ENCODE measurements around the gene PPARD.

The PPARD gene

GRCh38 chr6:35354361-35355135 lies 12.2 kb downstream of the PPARD start:
- DNase-seq (ENCODE audit: low spot score): no peak

GRCh38 chr6:35356391-35356790 lies 14.0 kb downstream of the PPARD start:
- no peak for DNase-seq (ENCODE audit: low spot score)

- no peak for DNase-seq (ENCODE audit: low spot score)
These were observed 15.3 kb downstream of the PPARD start for GRCh38 chr6:35357677-35358076.

- DNase-seq (ENCODE audit: low spot score): no peak
These were observed 15.7 kb downstream of the PPARD start for GRCh38 chr6:35358086-35358485.

GRCh38 chr6:35359346-35359743 lies 17.0 kb downstream of the PPARD start:
- no peak for DNase-seq (ENCODE audit: low spot score)

GRCh38 chr6:35359744-35360348 lies 17.5 kb downstream of the PPARD start:
- DNase-seq (ENCODE audit: low spot score): no peak

GRCh38 chr6:35360349-35361138 lies 18.2 kb downstream of the PPARD start:
- DNase-seq (ENCODE audit: low spot score): no peak

- no peak for DNase-seq (ENCODE audit: low spot score)
These were observed 19.8 kb downstream of the PPARD start for GRCh38 chr6:35362200-35362599.

GRCh38 chr6:35363293-35363750 lies 21.0 kb downstream of the PPARD start:
- no peak for DNase-seq (ENCODE audit: low spot score)

- no peak for DNase-seq (ENCODE audit: low spot score)
These were observed 23.3 kb downstream of the PPARD start for GRCh38 chr6:35365594-35366203.

GRCh38 chr6:35366204-35366596 lies 23.8 kb downstream of the PPARD start:
- DNase-seq (ENCODE audit: low spot score): no peak

GRCh38 chr6:35367646-35368037 lies 25.3 kb downstream of the PPARD start:
- no peak for DNase-seq (ENCODE audit: low spot score)

GRCh38 chr6:35368038-35368887 lies 25.9 kb downstream of the PPARD start:
- no peak for DNase-seq (ENCODE audit: low spot score)

- no peak for DNase-seq (ENCODE audit: low spot score)
These were observed 27.9 kb downstream of the PPARD start for GRCh38 chr6:35370124-35370741.

GRCh38 chr6:35370785-35371493 lies 28.6 kb downstream of the PPARD start:
- DNase-seq (ENCODE audit: low spot score): no peak

GRCh38 chr6:35371494-35372262 lies 29.3 kb downstream of the PPARD start:
- DNase-seq (ENCODE audit: low spot score): no peak

- no peak for DNase-seq (ENCODE audit: low spot score)
These were observed 30.3 kb downstream of the PPARD start for GRCh38 chr6:35372633-35373032.

GRCh38 chr6:35376281-35376680 lies 33.9 kb downstream of the PPARD start:
- no peak for DNase-seq (ENCODE audit: low spot score)

- no peak for DNase-seq (ENCODE audit: low spot score)
These were observed 34.6 kb downstream of the PPARD start for GRCh38 chr6:35377002-35377401.

GRCh38 chr6:35378261-35378660 lies 35.9 kb downstream of the PPARD start:
- no peak for DNase-seq (ENCODE audit: low spot score)
